Body of pancreas (tissue), 4 donors: Measurements from ENCODE around the gene AOAH.

ENCODE experiments used
- POLR2A ChIP-seq, 3 donors: fragments of 450-650 bp; IDR thresholded peaks; one replicate each; pipeline ENCODE4 v1.6.1; 2016; ENCODE audit warnings: antibody characterized with exemption in 3 of 3, mild to moderate bottlenecking in 2 of 3
- TF ChIP-seq, protein P1 (sequence below), 7 experiments: fragments of 450-650 bp in 4 of 7; fragments of 200-600 bp in 3 of 7; sonication (generic) in 3 of 7; IDR thresholded peaks; one replicate each; pipeline ENCODE4 v1.5.1; 2016 to 2019; ENCODE audit warnings: antibody characterized with exemption in 7 of 7

DNA sequence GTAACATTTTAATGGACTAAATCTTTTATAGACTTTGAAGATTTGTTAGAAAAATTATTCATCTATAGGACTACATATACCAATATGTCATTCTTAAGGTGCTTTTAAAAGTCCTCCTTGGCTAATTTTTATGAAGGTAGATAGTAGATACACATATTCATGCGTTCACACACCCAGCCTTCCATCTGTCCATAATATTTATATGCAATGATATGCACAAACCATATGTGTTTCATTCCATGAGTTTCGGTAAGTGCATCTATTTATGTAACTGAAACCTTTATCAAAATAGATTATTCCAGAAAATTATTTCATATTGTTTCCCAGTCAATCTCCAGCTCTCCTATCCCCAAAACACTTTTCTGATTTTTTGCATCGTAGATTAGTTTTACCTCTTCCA, 233.0 kb downstream of the AOAH start:
- TF ChIP-seq, protein P1, sequence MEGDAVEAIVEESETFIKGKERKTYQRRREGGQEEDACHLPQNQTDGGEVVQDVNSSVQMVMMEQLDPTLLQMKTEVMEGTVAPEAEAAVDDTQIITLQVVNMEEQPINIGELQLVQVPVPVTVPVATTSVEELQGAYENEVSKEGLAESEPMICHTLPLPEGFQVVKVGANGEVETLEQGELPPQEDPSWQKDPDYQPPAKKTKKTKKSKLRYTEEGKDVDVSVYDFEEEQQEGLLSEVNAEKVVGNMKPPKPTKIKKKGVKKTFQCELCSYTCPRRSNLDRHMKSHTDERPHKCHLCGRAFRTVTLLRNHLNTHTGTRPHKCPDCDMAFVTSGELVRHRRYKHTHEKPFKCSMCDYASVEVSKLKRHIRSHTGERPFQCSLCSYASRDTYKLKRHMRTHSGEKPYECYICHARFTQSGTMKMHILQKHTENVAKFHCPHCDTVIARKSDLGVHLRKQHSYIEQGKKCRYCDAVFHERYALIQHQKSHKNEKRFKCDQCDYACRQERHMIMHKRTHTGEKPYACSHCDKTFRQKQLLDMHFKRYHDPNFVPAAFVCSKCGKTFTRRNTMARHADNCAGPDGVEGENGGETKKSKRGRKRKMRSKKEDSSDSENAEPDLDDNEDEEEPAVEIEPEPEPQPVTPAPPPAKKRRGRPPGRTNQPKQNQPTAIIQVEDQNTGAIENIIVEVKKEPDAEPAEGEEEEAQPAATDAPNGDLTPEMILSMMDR (IDR thresholded peaks at IDR 0.05) = no peak
- no peak for TF ChIP-seq POLR2A (IDR thresholded peaks at IDR 0.05)
